Fibroblast of lung (primary cell): ENCODE results near the gene ZBTB7C. TPM values are rescaled to one million over a fixed set of nuclear protein-coding genes. Genes with fewer than 3 reads are reported as not detected.

Experiments
- DNase-seq, 2 donors: peaks; one replicate each; pipeline versions ENCODE4 v3.0.0 to v3.0.0-alpha.2; 2010; ENCODE audit warnings: low read depth in 2 of 2
- H2AFZ ChIP-seq: 2 replicates; pipeline ENCODE4 v1.5.1; 2012; ENCODE audit warnings: low read length, control low read depth, inconsistent platforms
- H3K27ac ChIP-seq: 2 replicates; pipeline ENCODE4 v1.5.1; 2011; ENCODE audit warnings: low read length, control low read depth; ENCODE audit not compliant: insufficient read depth
- H3K27me3 ChIP-seq: 2 replicates; pipeline ENCODE4 v1.5.1; 2011; ENCODE audit warnings: mild to moderate bottlenecking, low read length; ENCODE audit not compliant: control insufficient read depth, insufficient read depth
- H3K36me3 ChIP-seq: 2 replicates; pipeline ENCODE4 v1.5.1; 2011; ENCODE audit warnings: low read length; ENCODE audit not compliant: control insufficient read depth, insufficient read depth
- H3K4me1 ChIP-seq: 2 replicates; pipeline ENCODE4 v1.5.1; 2011; ENCODE audit warnings: low read length; ENCODE audit not compliant: control insufficient read depth, insufficient read depth; ENCODE audit errors: extremely low read depth
- H3K4me2 ChIP-seq: 2 replicates; pipeline ENCODE4 v1.5.1; 2011; ENCODE audit warnings: low read length, control low read depth; ENCODE audit not compliant: insufficient read depth; ENCODE audit errors: extremely low read depth
- H3K4me3 ChIP-seq, 4 experiments: fragments of 200-600 bp in 1 of 4; sonication (generic) in 1 of 4; replicated peaks in 1 of 4; 2 replicates each; pipeline ENCODE4 v1.5.1; 2011 to 2016; ENCODE audit warnings: low read length in 4 of 4, low read depth in 3 of 4, mild to moderate bottlenecking in 3 of 4, control low read depth in 2 of 4, inconsistent platforms in 1 of 4, mixed read lengths in 1 of 4; ENCODE audit not compliant: insufficient read depth in 1 of 4; ENCODE audit errors: control extremely low read depth in 1 of 4
- H3K79me2 ChIP-seq: 2 replicates; pipeline ENCODE4 v1.5.1; 2012; ENCODE audit warnings: mild to moderate bottlenecking, low read length, inconsistent platforms; ENCODE audit not compliant: control insufficient read depth, insufficient read depth
- H3K9ac ChIP-seq: 2 replicates; pipeline ENCODE4 v1.5.1; 2011; ENCODE audit warnings: mild to moderate bottlenecking, low read length, control low read depth; ENCODE audit not compliant: insufficient read depth
- H3K9me3 ChIP-seq: 2 replicates; pipeline ENCODE4 v1.5.1; 2012; ENCODE audit warnings: low read depth, low read length; ENCODE audit not compliant: control insufficient read depth, insufficient read depth
- H4K20me1 ChIP-seq: 2 replicates; pipeline ENCODE4 v1.5.1; 2011; ENCODE audit warnings: low read length; ENCODE audit not compliant: control insufficient read depth, insufficient read depth; ENCODE audit errors: extremely low read depth
- CTCF ChIP-seq, 2 donors: IDR thresholded peaks in 1 of 2; conservative IDR thresholded peaks in 1 of 2; 1 replicate in 1 of 2; 2 replicates in 1 of 2; pipeline ENCODE4 v1.5.1; 2011 to 2012; ENCODE audit warnings: low read length in 2 of 2, control low read depth in 1 of 2, inconsistent platforms in 1 of 2, low read depth in 1 of 2, mild to moderate bottlenecking in 1 of 2
- EZH2 ChIP-seq: IDR thresholded peaks from 2 replicates; pipeline ENCODE4 v1.5.1; 2012; ENCODE audit warnings: low read length, control low read depth, mild to moderate bottlenecking; ENCODE audit errors: missing control alignments
- polyA plus RNA-seq, 2 donors: library from polyadenylated mRNA; depleted of rRNA in 1 of 2; stranded (reverse) in 1 of 2; unstranded in 1 of 2; fragments of >200 nt; gene quantifications; 2 replicates each; pipeline ENCODE4 v1.2.1, GENCODE V29; 2011 to 2012; ENCODE audit warnings: missing spikeins in 1 of 2
- total RNA-seq: library from RNA; depleted of rRNA; stranded (reverse); fragments of >200 nt; gene quantifications from 2 replicates; pipeline ENCODE4 v1.2.1, GENCODE V29; 2014

ZBTB7C gene
- total and polyA plus RNA-seq, 2 donors (not counting 1 experiment from before 2014, with no cell fraction given): 0.19 to 0.33 TPM

DNA sequence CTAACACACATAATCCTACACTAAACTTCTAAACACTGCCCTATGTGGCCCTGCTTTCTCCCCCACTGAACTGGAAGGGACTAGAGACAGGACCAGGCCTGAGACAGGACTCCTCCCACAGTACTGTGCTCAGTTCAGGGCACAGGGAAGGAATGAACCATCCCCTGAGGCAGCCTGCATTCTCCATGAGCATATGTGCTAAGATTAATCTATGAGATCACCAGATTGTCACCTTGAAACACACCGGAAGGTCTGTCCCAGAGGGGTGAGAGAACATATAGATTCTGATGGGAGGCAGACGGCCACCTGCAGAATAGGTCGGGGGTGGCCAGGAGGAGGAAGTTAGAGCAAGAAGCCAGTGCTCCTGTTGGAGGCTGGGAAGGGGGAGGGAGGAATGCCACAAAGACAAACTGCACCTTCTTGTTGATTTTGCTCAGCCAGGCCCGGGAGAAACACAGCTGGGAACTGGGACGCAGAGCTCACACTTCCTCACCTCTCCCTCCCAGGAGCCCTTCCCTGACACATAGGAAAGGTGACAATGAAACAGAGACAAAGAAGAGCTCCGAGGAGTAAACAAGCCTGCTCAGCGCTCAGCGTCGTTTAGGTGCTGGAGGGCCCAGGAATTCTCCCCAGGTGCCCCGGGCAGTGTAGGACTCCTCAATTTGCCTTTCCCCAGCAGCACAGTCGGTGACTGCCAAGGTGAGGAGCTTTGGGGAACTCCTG, 52.1 kb downstream of the ZBTB7C start:
- no peaks in the 10 kb centered on the region for H3K9me3 ChIP-seq
- H2AFZ ChIP-seq: no peak overlapping the region
- no peaks in the 10 kb centered on the region for H3K4me1 ChIP-seq
- H3K4me2 ChIP-seq: no peak overlapping the region
- H3K36me3 ChIP-seq: no peaks in the 10 kb centered on the region
- no peak overlapping the region for H3K27ac ChIP-seq
- H3K27me3 ChIP-seq: peaks cover 2% of the 10 kb centered on the region
- no peak for DNase-seq
- no peaks in the 10 kb centered on the region for H4K20me1 ChIP-seq
- H3K4me3 ChIP-seq: no peak overlapping the region
- no peak overlapping the region for H3K9ac ChIP-seq
- no peak for TF ChIP-seq EZH2
- H3K79me2 ChIP-seq: no peaks in the 10 kb centered on the region

DNA sequence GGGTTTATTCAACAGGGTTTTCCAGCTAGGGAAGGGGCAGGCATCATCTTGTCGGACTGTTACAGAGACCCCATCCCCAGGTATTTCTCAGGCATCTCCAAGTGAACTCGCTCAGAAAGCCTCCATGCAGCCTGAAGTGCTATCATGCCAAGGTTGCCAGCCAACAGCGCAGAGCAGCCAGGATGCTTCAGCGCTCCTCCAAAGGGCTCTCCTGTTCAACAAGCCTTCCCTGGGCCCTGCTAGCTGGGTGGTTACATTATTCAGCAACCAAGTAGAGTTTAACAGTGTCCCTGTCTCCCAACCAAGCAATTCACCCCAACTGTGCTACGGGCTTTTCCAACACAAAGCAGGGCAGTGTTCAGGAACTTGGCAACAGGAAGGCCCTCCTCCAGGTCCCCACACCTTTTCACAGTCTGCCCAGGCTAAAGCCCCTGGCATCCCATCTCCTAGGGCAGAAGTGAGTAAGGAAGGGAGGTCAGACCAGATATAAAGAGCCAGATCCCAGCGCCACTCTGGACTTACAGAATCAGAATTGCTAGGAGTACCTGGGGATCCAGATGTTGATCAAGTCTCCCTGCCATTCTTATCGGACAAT, 52.9 kb downstream of the ZBTB7C start:
- no peak overlapping the region for H3K4me2 ChIP-seq
- H3K4me1 ChIP-seq: no peaks in the 10 kb centered on the region
- H3K79me2 ChIP-seq: no peaks in the 10 kb centered on the region
- no peak for TF ChIP-seq EZH2
- no peak for TF ChIP-seq CTCF (conservative IDR thresholded peaks at IDR 0.05 in 1 of 2, IDR thresholded peaks at IDR 0.05 in 1 of 2; ENCODE audit: low read depth in 1 of 2, low read length in 2 of 2)
- no peaks in the 10 kb centered on the region for H3K9me3 ChIP-seq
- no peak overlapping the region for H2AFZ ChIP-seq
- no peak overlapping the region for H3K4me3 ChIP-seq
- no peak overlapping the region for H3K27ac ChIP-seq
- no peaks in the 10 kb centered on the region for H3K36me3 ChIP-seq
- H3K27me3 ChIP-seq: peaks cover 2% of the 10 kb centered on the region
- no peaks in the 10 kb centered on the region for H4K20me1 ChIP-seq
- DNase-seq: no peak
- no peak overlapping the region for H3K9ac ChIP-seq

DNA sequence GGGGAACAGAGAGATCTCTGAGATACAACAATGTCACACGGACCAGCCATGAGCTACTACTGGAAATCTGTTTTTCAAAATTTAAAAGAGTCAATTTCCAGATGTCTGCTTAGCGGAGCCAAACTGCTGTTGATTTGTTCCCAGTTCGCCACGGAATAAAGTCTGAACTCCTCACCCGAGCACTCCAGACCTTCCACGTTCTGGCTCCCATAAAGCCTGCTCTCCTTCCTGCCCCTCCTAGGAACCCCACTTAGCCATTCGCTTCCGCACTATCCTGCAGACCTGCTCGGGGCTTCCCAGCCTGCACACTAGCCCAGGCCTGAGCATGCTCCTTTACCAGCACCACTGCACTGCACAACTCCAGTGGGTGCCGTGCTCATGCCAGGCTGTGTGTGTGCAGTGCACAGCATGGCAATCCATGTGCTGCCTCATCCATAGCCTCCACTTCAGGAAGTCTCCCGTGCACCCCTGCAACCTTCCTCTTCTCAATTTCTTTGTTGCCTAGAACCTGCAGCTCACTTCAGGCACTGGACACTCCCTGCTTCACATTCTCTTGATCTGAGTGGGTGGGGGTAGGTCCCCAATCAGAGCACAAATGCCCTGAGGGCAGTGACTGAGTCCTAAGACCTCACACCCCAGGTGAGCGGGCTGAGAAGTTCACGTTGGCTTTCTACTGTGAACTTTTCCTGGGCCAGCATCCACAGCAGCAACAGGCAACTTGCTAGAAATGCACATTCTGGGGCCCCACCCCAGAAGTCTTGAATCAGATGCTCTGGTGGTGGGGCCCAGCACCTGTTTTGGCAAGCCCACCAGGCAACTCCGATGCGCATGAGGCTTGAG, 53.7 kb downstream of the ZBTB7C start:
- H4K20me1 ChIP-seq: no peaks in the 10 kb centered on the region
- no peak for TF ChIP-seq CTCF (conservative IDR thresholded peaks at IDR 0.05 in 1 of 2, IDR thresholded peaks at IDR 0.05 in 1 of 2; ENCODE audit: low read depth in 1 of 2, low read length in 2 of 2)
- no peak for TF ChIP-seq EZH2

More for the DNA sequence above, 53.7 kb downstream of the ZBTB7C start:
- Histone ChIP-seq H3K4me1 (no peaks in the 10 kb centered on the region), H2AFZ (no peak overlapping the region), H3K27ac (no peak overlapping the region), H3K36me3 (no peaks in the 10 kb centered on the region), H3K9ac (no peak overlapping the region), H3K4me2 (no peak overlapping the region), H3K79me2 (no peaks in the 10 kb centered on the region), H3K9me3 (no peaks in the 10 kb centered on the region), H3K4me3 (no peak overlapping the region), H3K27me3 (peaks cover 2% of the 10 kb centered on the region)
- DNase-seq: no peak
